Right lobe of liver (tissue), 4 donors: ENCODE results near the gene RALGAPA2.

Experiments
- CTCF ChIP-seq, 4 donors: fragments of 200-600 bp in 3 of 4; fragments of 450-650 bp in 1 of 4; IDR thresholded peaks; one replicate each; pipeline versions ENCODE4 v1.5.1 to v1.8.0; 2016 to 2022; ENCODE audit warnings: antibody characterized with exemption in 4 of 4, mild to moderate bottlenecking in 2 of 4
- POLR2A ChIP-seq: fragments of 450-650 bp; IDR thresholded peaks from one replicate; pipeline ENCODE4 v1.6.1; 2017; ENCODE audit warnings: antibody characterized with exemption, mild to moderate bottlenecking
- donor health status: DM: no; HTN: no; CAD: no.
- donor health status: DM: no; HTN: no; CAD: no.
- donor health status: DM: no; HTN: yes; CAD: no.

GRCh38 chr20:20395903-20396568, 316.4 kb downstream of the RALGAPA2 start:
- no peak for TF ChIP-seq CTCF (IDR thresholded peaks at IDR 0.05)
- TF ChIP-seq POLR2A = no peak
